VCaP (cell line): ENCODE results near the gene HOXD10.

Experiments
- H3K27ac ChIP-seq: fragments of 450-650 bp; 2 replicates; pipeline ENCODE4 v1.5.1; 2017
- CTCF ChIP-seq: fragments of 450-650 bp; conservative IDR thresholded peaks from 2 replicates; pipeline ENCODE4 v1.5.1; 2017; ENCODE audit warnings: mild to moderate bottlenecking, moderate library complexity

Gene HOXD10

GRCh38 chr2:176147800-176148496 is 31.4 kb downstream of the HOXD10 start:
- no peak overlapping the region for H3K27ac ChIP-seq
- no peak for TF ChIP-seq CTCF

- no peak for TF ChIP-seq CTCF
Measured at GRCh38 chr2:176148751-176149421, 32.3 kb downstream of the HOXD10 start.

GRCh38 chr2:176149481-176149938 is 32.9 kb downstream of the HOXD10 start:
- no peak overlapping the region for H3K27ac ChIP-seq
- TF ChIP-seq CTCF: no peak

More at GRCh38 chr2:176148751-176149421, 32.3 kb downstream of the HOXD10 start:
- H3K27ac ChIP-seq: no peak overlapping the region

GRCh38 chr2:176149939-176150583 is 33.5 kb downstream of the HOXD10 start:
- no peak for TF ChIP-seq CTCF
- H3K27ac ChIP-seq: no peak overlapping the region

- no peak overlapping the region for H3K27ac ChIP-seq
Measured at GRCh38 chr2:176150584-176151441, 34.2 kb downstream of the HOXD10 start.

More at GRCh38 chr2:176150584-176151441, 34.2 kb downstream of the HOXD10 start:
- TF ChIP-seq CTCF: no peak
